ENCODE measurements around the gene PRSS37.

PRSS37 gene

DNA sequence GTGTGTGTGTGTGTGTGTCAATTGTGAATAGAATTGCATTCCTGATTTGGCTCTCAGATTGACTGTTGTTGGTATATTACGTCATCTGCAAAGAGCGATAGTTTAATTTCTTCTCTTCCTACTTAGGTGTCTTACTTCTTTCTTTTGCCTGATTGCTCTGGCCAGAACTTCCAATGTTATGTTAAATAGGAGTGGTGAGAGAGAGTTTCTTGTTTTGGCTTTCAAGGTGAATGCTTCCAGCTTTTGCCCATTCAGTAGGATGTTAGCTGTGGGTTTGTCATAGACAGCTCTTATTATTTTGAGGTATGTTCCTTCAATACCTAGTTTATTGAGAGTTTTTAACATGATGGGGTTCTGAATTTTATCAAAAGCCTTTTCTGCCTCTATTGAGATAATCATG is 34.2 kb upstream of the PRSS37 start:
- no peaks in the 10 kb centered on the region for H3K27me3 Mint-ChIP-seq (ENCODE audit: low read depth)
- no peaks in the 10 kb centered on the region for H3K4me1 Mint-ChIP-seq
- H3K4me3 Mint-ChIP-seq = no peak overlapping the region
- H3K36me3 Mint-ChIP-seq (ENCODE audit: low read depth) = no peaks in the 10 kb centered on the region
- no peak overlapping the region for H3K27ac Mint-ChIP-seq
- TF ChIP-seq, protein P1, sequence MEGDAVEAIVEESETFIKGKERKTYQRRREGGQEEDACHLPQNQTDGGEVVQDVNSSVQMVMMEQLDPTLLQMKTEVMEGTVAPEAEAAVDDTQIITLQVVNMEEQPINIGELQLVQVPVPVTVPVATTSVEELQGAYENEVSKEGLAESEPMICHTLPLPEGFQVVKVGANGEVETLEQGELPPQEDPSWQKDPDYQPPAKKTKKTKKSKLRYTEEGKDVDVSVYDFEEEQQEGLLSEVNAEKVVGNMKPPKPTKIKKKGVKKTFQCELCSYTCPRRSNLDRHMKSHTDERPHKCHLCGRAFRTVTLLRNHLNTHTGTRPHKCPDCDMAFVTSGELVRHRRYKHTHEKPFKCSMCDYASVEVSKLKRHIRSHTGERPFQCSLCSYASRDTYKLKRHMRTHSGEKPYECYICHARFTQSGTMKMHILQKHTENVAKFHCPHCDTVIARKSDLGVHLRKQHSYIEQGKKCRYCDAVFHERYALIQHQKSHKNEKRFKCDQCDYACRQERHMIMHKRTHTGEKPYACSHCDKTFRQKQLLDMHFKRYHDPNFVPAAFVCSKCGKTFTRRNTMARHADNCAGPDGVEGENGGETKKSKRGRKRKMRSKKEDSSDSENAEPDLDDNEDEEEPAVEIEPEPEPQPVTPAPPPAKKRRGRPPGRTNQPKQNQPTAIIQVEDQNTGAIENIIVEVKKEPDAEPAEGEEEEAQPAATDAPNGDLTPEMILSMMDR (IDR thresholded peaks at IDR 0.05; ENCODE audit: unreplicated experiment in 3 of 3) = no peak
- H3K9me3 Mint-ChIP-seq = peaks cover 3% of the 10 kb centered on the region

DNA sequence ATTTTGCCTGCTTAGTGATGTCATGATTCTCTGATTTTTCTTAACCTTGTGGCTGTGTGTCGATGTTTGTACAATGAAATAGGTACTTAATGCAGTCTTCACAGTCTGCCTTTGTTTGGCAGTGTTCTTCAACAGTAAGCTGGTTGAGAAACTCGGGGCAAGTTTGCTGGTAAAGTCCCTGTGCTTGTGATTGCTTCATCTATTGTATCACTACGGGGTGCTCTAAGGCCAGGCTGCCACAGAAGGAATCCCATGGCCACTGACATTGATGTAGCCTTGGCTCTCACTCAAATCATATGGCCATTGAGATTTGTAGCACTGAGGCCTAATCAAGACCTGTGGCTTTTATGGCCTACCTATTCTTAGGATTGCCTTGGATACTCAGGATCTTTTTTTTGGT is 33.5 kb upstream of the PRSS37 start:
- Mint-ChIP-seq H3K4me3 (no peak overlapping the region), H3K27ac (no peak overlapping the region), H3K36me3 (ENCODE audit: low read depth) (no peaks in the 10 kb centered on the region), H3K9me3 (peaks cover 7% of the 10 kb centered on the region), H3K4me1 (no peaks in the 10 kb centered on the region), H3K27me3 (ENCODE audit: low read depth) (no peaks in the 10 kb centered on the region)
- TF ChIP-seq, protein P1 (IDR thresholded peaks at IDR 0.05; ENCODE audit: unreplicated experiment in 3 of 3) = no peak

DNA sequence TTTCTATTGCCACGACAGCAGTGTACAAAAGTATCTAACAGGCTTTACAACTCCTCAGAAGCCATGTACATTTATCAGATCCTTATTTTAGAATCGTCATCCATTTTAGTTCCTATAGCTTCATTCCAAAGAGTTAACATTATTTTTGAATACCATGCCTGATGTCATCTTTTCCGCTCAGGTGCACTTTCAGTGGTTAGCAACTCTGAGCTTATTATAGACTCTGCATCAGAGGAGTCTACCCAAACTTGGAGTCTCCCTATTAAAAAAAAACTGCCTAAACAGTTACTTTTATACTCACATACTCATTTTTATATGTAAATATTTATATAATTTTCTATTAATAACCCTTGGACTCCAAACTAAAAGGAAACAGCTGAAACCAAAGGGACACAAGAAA is 31.6 kb upstream of the PRSS37 start:
- Mint-ChIP-seq H3K36me3 (ENCODE audit: low read depth) (no peaks in the 10 kb centered on the region), H3K27ac (no peak overlapping the region), H3K27me3 (ENCODE audit: low read depth) (no peaks in the 10 kb centered on the region), H3K4me1 (no peaks in the 10 kb centered on the region), H3K4me3 (no peak overlapping the region), H3K9me3 (peaks cover 8% of the 10 kb centered on the region)
- TF ChIP-seq, protein P1 (IDR thresholded peaks at IDR 0.05; ENCODE audit: unreplicated experiment in 3 of 3) = no peak

DNA sequence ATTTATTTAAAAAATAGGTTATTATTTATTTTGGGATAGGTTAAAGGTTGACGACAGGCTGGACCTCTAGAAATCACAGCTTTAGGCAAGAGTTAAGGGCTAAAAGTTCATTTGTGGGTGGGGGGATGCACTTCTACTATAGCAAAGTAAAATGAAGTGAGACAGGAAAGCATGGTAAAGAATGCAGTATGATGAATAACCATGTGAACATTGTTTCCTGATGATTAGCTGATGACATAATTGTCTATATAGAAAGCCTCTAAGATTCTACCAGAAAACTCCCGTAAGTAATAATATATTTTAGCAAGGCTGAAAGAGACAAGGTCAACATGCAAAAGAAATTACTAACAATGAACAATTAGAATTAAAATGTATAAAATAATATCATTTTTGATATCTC is 25.7 kb upstream of the PRSS37 start:
- TF ChIP-seq, protein P1 (IDR thresholded peaks at IDR 0.05; ENCODE audit: unreplicated experiment in 3 of 3) = no peak
- Mint-ChIP-seq H3K27me3 (ENCODE audit: low read depth) (no peaks in the 10 kb centered on the region), H3K4me3 (no peak overlapping the region), H3K36me3 (ENCODE audit: low read depth) (no peaks in the 10 kb centered on the region), H3K27ac (no peak overlapping the region), H3K9me3 (peaks cover 5% of the 10 kb centered on the region), H3K4me1 (no peaks in the 10 kb centered on the region)

DNA sequence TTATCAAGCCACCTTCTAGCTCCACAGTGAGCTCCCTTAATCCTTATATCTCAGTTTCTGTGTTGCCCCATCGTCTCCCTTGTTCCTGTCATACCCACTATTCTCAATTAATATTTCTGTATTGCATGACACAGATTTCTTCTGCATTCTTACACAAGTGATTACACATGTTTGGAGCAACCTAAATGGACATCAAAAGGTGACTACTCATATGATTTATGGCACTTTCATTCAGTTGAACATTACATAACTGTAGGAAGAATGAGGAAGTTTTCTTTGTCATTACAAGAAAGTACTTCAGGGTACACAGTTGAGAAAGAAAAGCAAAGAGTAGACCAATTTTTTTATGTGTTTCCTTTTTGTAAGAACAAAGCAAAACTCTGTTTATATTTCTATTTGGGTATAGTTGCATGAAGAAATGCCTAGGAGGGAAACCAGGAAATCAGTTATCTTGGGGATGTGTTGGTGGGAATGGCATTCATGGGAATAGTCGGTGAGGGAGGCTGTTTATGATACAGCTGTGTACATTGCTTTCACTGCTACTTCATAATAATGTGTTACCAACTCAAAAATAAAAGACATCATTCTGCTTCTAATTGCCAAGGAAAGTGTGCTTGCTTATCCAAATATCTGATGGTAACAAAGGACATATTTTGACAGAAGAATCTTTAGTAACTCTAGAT is 23.6 kb upstream of the PRSS37 start:
- H3K27me3 Mint-ChIP-seq (ENCODE audit: low read depth) = no peaks in the 10 kb centered on the region
- no peak overlapping the region for H3K27ac Mint-ChIP-seq
- no peaks in the 10 kb centered on the region for H3K36me3 Mint-ChIP-seq (ENCODE audit: low read depth)
- no peaks in the 10 kb centered on the region for H3K4me1 Mint-ChIP-seq
- peaks cover 3% of the 10 kb centered on the region for H3K9me3 Mint-ChIP-seq
- TF ChIP-seq, protein P1 (IDR thresholded peaks at IDR 0.05; ENCODE audit: unreplicated experiment in 3 of 3) = no peak
- H3K4me3 Mint-ChIP-seq = no peak overlapping the region

DNA sequence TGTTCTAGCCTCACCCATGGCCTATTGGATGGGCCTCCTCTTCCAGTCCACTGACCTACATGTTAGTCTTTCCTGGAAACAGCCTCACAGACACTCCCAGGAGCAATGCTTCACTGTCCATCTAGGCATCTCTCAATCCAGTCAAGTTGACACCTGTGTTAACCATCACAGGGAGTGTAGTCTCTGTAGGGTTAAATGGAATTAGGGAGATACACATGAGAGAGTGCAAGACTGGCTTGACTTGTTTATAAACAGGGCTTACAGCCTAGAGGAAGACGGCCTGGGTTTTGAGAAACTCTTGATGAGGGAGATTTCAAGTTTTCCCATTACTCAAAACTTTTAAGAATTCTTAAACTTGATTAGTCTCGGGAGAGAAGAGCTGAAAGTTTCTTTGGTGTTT is 18.9 kb upstream of the PRSS37 start:
- H3K27ac Mint-ChIP-seq = no peak overlapping the region
- H3K4me1 Mint-ChIP-seq = no peaks in the 10 kb centered on the region
- H3K9me3 Mint-ChIP-seq = peaks cover 9% of the 10 kb centered on the region
- no peak overlapping the region for H3K4me3 Mint-ChIP-seq
- no peaks in the 10 kb centered on the region for H3K27me3 Mint-ChIP-seq (ENCODE audit: low read depth)
- H3K36me3 Mint-ChIP-seq (ENCODE audit: low read depth) = no peaks in the 10 kb centered on the region
- TF ChIP-seq, protein P1 (IDR thresholded peaks at IDR 0.05; ENCODE audit: unreplicated experiment in 3 of 3) = no peak

Measured in nephron (organoid).